ENCODE measurements around the gene COG2. TPM values are rescaled to one million over a fixed set of nuclear protein-coding genes. Genes with fewer than 3 reads are reported as not detected.
"Not testable (repeated sequence)": the region's sequence is repeated elsewhere in the genome, so short reads cannot be mapped to it uniquely, and the experiment has no call there.

The COG2 gene
- total RNA-seq, 6 experiments from 2014 or later: 17.0 to 23.0 (median 20.6) TPM

DNA sequence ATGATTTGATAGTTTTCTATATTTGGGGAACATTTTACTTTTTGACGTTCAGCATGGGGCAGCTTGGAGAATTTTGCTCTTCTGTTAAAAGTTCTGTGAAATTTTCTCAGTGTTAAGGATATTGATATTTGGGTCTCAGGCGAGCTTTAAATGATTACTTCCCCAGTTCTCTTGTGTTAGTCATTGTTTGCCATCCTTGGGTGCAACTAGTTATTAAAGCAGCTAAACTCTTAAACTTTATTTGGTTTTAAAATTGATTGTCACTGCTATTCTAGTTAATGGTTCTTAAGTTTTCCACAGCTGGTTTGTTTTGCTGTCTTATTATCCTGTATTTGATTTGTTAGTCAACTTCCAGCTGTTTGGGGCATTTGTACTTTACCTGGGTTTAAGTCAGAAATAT is 9.0 kb downstream of the COG2 start:
- no peak overlapping the region for H3K27ac Mint-ChIP-seq
- H3K36me3 Mint-ChIP-seq (ENCODE audit: low read depth): peaks cover 14% of the 10 kb centered on the region
- H3K4me1 Mint-ChIP-seq (ENCODE audit: low read depth): 0 out of 2 replicates have a peak, but pooled peaks cover 2% of the 10 kb centered on the region
- no peak overlapping the region for H3K4me3 Mint-ChIP-seq
- H3K27me3 Mint-ChIP-seq (ENCODE audit: insufficient read depth): no peaks in the 10 kb centered on the region
- DNase-seq: no peak
- peaks cover 9% of the 10 kb centered on the region; the same call in 1 of the 2 replicates for H3K9me3 Mint-ChIP-seq
- TF ChIP-seq, protein P1, sequence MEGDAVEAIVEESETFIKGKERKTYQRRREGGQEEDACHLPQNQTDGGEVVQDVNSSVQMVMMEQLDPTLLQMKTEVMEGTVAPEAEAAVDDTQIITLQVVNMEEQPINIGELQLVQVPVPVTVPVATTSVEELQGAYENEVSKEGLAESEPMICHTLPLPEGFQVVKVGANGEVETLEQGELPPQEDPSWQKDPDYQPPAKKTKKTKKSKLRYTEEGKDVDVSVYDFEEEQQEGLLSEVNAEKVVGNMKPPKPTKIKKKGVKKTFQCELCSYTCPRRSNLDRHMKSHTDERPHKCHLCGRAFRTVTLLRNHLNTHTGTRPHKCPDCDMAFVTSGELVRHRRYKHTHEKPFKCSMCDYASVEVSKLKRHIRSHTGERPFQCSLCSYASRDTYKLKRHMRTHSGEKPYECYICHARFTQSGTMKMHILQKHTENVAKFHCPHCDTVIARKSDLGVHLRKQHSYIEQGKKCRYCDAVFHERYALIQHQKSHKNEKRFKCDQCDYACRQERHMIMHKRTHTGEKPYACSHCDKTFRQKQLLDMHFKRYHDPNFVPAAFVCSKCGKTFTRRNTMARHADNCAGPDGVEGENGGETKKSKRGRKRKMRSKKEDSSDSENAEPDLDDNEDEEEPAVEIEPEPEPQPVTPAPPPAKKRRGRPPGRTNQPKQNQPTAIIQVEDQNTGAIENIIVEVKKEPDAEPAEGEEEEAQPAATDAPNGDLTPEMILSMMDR (IDR thresholded peaks at IDR 0.05): no peak

DNA sequence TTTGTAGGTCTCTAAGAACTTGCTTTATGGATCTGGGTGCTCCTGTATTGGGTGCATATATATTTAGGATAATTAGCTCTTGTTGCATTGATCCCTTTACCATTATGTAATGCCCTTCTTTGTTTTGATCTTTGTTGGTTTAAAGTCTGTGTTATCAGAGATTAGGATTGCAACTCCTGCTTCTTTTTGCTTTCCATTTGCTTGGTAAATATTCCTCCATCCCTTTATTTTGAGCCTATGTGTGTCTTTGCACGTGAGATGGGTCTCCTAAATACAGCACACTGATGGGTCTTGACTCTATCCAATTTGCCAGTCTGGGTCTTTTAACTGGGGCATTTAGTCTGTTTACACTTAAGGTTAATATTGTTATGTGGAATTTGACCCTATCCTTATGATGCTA is 14.4 kb downstream of the COG2 start:
- peaks cover 14% of the 10 kb centered on the region for H3K36me3 Mint-ChIP-seq (ENCODE audit: low read depth)
- not testable (repeated sequence) for H3K27me3 Mint-ChIP-seq (ENCODE audit: insufficient read depth); H3K9me3 Mint-ChIP-seq; H3K4me1 Mint-ChIP-seq (ENCODE audit: low read depth); H3K4me3 Mint-ChIP-seq; H3K27ac Mint-ChIP-seq; DNase-seq

DNA sequence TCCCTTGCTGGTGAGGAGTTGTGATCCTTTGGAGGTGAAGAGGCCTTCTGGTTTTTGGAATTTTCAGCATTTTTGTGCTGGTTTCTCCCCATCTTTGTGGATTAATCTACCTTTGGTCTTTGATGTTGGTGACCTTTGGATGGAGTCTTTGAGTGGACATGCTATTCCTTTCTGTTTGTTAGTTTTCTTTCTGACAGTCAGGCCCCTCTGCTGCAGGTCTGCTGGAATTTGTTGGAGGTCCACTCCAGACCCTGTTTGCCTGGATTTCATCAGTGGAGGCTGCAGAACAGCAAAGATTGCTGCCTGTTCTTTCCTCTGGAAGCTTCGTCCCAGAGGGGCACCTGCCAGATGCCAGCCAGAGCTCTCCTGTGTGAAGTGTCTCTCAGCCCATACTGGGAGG is 15.8 kb downstream of the COG2 start:
- DNase-seq; H3K27me3 Mint-ChIP-seq (ENCODE audit: insufficient read depth); H3K4me3 Mint-ChIP-seq; H3K4me1 Mint-ChIP-seq (ENCODE audit: low read depth); H3K9me3 Mint-ChIP-seq; H3K27ac Mint-ChIP-seq: not testable (repeated sequence)
- H3K36me3 Mint-ChIP-seq (ENCODE audit: low read depth): peaks cover 21% of the 10 kb centered on the region

DNA sequence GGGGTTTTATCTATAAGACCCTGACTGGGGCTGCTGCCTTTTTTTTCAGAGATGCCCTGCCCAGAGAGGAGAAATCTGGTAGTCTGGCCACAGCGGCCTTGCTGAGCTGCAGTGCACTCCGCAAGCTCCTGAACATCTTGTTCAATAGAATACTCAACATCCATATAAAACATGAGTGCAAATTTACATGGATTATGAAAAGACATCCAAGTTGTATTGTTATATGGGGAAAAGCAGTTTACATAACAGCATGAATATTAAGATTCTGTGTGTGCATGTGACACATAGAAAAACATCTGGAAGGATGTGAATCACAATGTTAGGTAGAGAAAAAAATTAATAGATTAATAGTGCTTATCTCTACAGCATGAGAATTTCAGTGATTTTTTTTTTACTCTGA is 16.4 kb downstream of the COG2 start:
- TF ChIP-seq, protein P1 (IDR thresholded peaks at IDR 0.05): no peak
- H3K27me3 Mint-ChIP-seq (ENCODE audit: insufficient read depth): no peaks in the 10 kb centered on the region; the same call in 1 of the 2 replicates
- no peak for DNase-seq
- peaks cover 21% of the 10 kb centered on the region for H3K36me3 Mint-ChIP-seq (ENCODE audit: low read depth)
- H3K4me3 Mint-ChIP-seq: no peak overlapping the region
- 0 out of 2 replicates have a peak, but pooled peaks cover 5% of the 10 kb centered on the region for H3K4me1 Mint-ChIP-seq (ENCODE audit: low read depth)
- no peak overlapping the region for H3K27ac Mint-ChIP-seq
- H3K9me3 Mint-ChIP-seq: peaks cover 7% of the 10 kb centered on the region; the same call in 1 of the 2 replicates

DNA sequence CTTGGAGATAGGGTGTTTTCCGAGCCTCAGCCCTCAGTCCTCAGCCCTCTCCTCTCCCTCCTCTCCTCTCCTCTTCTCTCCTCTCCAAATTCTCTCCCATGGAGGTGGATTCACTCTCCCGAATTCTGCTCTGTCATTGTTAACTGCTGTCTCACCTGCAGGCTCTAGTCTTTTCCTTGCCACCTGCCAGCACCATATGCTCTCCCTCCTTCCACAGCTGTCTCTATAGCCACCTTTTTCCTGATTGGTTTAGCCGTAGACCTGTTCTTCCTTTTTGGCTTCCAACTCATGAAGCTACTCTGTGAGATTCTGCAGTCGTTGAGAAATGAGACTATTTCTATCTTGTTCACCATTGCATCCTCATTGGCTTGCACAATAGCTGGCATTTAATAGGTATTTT is 19.7 kb downstream of the COG2 start:
- no peak for DNase-seq
- Mint-ChIP-seq H3K4me1 (ENCODE audit: low read depth) (no peaks in the 10 kb centered on the region), H3K36me3 (ENCODE audit: low read depth) (peaks cover 22% of the 10 kb centered on the region), H3K27me3 (ENCODE audit: insufficient read depth) (no peaks in the 10 kb centered on the region), H3K9me3 (no peaks in the 10 kb centered on the region), H3K4me3 (no peak overlapping the region), H3K27ac (no peak overlapping the region)
- TF ChIP-seq, protein P1 (IDR thresholded peaks at IDR 0.05): no peak

DNA sequence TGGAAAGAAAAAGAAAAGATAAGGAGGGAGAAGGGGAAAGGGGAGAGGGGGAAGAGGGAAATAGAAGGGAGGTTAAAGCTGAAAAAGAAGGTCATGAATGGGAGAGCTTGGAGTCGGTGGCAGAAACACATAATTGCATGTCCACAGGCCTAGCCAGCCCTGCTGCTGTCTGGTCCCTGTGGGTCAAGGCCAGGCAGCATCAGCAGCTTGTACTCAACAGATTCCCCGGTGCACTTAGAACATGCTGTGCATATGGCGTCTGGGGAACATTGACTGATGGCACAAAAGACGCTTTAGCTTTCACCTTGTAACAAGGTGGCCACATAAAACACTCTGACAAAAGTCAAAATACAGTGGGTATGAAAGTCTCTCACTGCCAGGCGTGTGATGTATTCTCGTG is 25.9 kb downstream of the COG2 start:
- Mint-ChIP-seq H3K4me3 (no peak overlapping the region), H3K9me3 (no peaks in the 10 kb centered on the region), H3K36me3 (ENCODE audit: low read depth) (peaks cover 30% of the 10 kb centered on the region), H3K27ac (no peak overlapping the region), H3K27me3 (ENCODE audit: insufficient read depth) (no peaks in the 10 kb centered on the region; the same call in 1 of the 2 replicates), H3K4me1 (ENCODE audit: low read depth) (no peaks in the 10 kb centered on the region)
- TF ChIP-seq, protein P1 (IDR thresholded peaks at IDR 0.05): no peak
- no peak for DNase-seq

DNA sequence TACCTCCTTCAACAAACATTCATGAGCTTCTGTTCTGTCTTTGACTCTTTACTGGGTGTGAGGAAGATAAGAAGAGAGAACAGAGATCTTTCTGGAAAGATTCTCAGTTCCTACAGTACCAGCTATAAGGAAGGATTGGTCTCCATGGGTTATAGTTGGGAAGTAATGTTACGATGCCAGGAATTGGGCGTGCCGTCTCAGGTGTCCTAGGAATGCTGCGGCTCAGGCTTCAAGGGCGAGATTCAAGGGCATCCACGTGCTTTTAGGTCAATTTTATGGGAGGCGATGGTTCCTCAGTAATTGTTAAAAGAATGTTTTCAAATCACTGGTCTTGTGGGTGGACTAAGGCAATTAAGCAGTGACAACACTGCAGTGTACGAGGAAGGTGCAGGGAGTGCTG is 27.3 kb downstream of the COG2 start:
- no peak overlapping the region for H3K27ac Mint-ChIP-seq

More for the DNA sequence above, 27.3 kb downstream of the COG2 start:
- Mint-ChIP-seq H3K27me3 (ENCODE audit: insufficient read depth) (no peaks in the 10 kb centered on the region; the same call in 1 of the 2 replicates), H3K4me1 (ENCODE audit: low read depth) (no peaks in the 10 kb centered on the region), H3K4me3 (no peak overlapping the region), H3K36me3 (ENCODE audit: low read depth) (peaks cover 30% of the 10 kb centered on the region), H3K9me3 (no peaks in the 10 kb centered on the region)
- TF ChIP-seq, protein P1 (IDR thresholded peaks at IDR 0.05): no peak
- DNase-seq: no peak

Data from HFFc6 (cell line).